Neuronal stem cell (in vitro differentiated cells): ENCODE results near the gene WHRN.

ENCODE experiments used
- DNase-seq: peaks from one replicate; pipeline ENCODE4 v3.0.0-alpha.2; 2013; ENCODE audit warnings: low spot score
- H2AFZ ChIP-seq: one replicate; pipeline ENCODE4 v1.6.1; 2013; ENCODE audit warnings: mild to moderate bottlenecking, low read length, inconsistent platforms
- H2AK5ac ChIP-seq: 2 replicates; pipeline ENCODE4 v1.6.1; 2013; ENCODE audit warnings: low read depth, mild to moderate bottlenecking, inconsistent platforms, low read length, moderate library complexity, mixed read lengths
- H2BK120ac ChIP-seq: 2 replicates; pipeline ENCODE4 v1.6.1; 2013; ENCODE audit warnings: low read depth, mild to moderate bottlenecking, inconsistent platforms, low read length, moderate library complexity, mixed read lengths
- H2BK12ac ChIP-seq: one replicate; pipeline ENCODE4 v1.6.1; 2013; ENCODE audit warnings: low read length, inconsistent platforms
- H2BK15ac ChIP-seq: 2 replicates; pipeline ENCODE4 v1.6.1; 2013; ENCODE audit warnings: mild to moderate bottlenecking, low read length, inconsistent platforms, mixed read lengths
- H2BK5ac ChIP-seq: one replicate; pipeline ENCODE4 v1.6.1; 2013; ENCODE audit warnings: inconsistent platforms, mild to moderate bottlenecking, low read length, moderate library complexity
- H3K14ac ChIP-seq: one replicate; pipeline ENCODE4 v1.6.1; 2013; ENCODE audit warnings: low read length, inconsistent platforms
- H3K18ac ChIP-seq: 2 replicates; pipeline ENCODE4 v1.6.1; 2013; ENCODE audit warnings: low read length, inconsistent platforms
- H3K23ac ChIP-seq: 2 replicates; pipeline ENCODE4 v1.6.1; 2013; ENCODE audit warnings: low read depth, mild to moderate bottlenecking, mixed read lengths, low read length, inconsistent platforms; ENCODE audit not compliant: poor library complexity
- H3K27ac ChIP-seq: replicated peaks from 3 replicates; pipeline ENCODE4 v1.5.1; 2013; ENCODE audit warnings: low read length, inconsistent platforms
- H3K27me3 ChIP-seq, 3 experiments: 2 replicates each; pipeline ENCODE4 v1.6.1; 2013; ENCODE audit warnings: low read length in 3 of 3, mild to moderate bottlenecking in 2 of 3, inconsistent platforms in 1 of 3, low read depth in 1 of 3, mixed read lengths in 1 of 3, moderate library complexity in 1 of 3; ENCODE audit not compliant: control insufficient read depth in 3 of 3, insufficient read depth in 3 of 3
- H3K36me3 ChIP-seq, 2 donors: replicated peaks in 1 of 2; 2 replicates each; pipeline ENCODE4 v1.6.1; 2013; ENCODE audit warnings: low read length in 2 of 2; ENCODE audit not compliant: control insufficient read depth in 2 of 2, insufficient read depth in 2 of 2
- H3K4ac ChIP-seq: 2 replicates; pipeline ENCODE4 v1.6.1; 2013; ENCODE audit warnings: inconsistent platforms, mild to moderate bottlenecking, low read length, moderate library complexity
- H3K4me1 ChIP-seq, 2 donors: 1 replicate in 1 of 2; 2 replicates in 1 of 2; pipeline ENCODE4 v1.6.1; 2013; ENCODE audit warnings: low read length in 2 of 2, low read depth in 1 of 2; ENCODE audit not compliant: control insufficient read depth in 2 of 2, insufficient read depth in 1 of 2
- H3K4me2 ChIP-seq: one replicate; pipeline ENCODE4 v1.6.1; 2013; ENCODE audit warnings: mild to moderate bottlenecking, low read length, inconsistent platforms; ENCODE audit not compliant: insufficient read depth, poor library complexity, severe bottlenecking
- H3K4me3 ChIP-seq, 2 donors: 2 replicates each; pipeline ENCODE4 v1.5.1; 2013; ENCODE audit warnings: low read length in 2 of 2, mild to moderate bottlenecking in 2 of 2, inconsistent platforms in 1 of 2, moderate library complexity in 1 of 2
- H3K79me1 ChIP-seq: one replicate; pipeline ENCODE4 v1.6.1; 2013; ENCODE audit warnings: low read depth, mild to moderate bottlenecking, inconsistent platforms, low read length, moderate library complexity
- H3K9ac ChIP-seq: one replicate; pipeline ENCODE4 v1.6.1; 2013; ENCODE audit warnings: mild to moderate bottlenecking, low read depth, low read length, inconsistent platforms; ENCODE audit not compliant: poor library complexity
- H3K9me3 ChIP-seq, 2 donors: replicated peaks in 1 of 2; 2 replicates each; pipeline versions ENCODE3 to v1.6.1; 2013; ENCODE audit warnings: low read length in 2 of 2, mild to moderate bottlenecking in 2 of 2, inconsistent platforms in 1 of 2, low read depth in 1 of 2, mixed read lengths in 1 of 2, moderate library complexity in 1 of 2; ENCODE audit not compliant: control insufficient read depth in 2 of 2, insufficient read depth in 1 of 2
- H4K8ac ChIP-seq: one replicate; pipeline ENCODE4 v1.6.1; 2013; ENCODE audit warnings: low read depth, mild to moderate bottlenecking, inconsistent platforms, low read length, moderate library complexity
- H4K91ac ChIP-seq: one replicate; pipeline ENCODE4 v1.6.1; 2013; ENCODE audit warnings: low read length, low read depth, mild to moderate bottlenecking, inconsistent platforms; ENCODE audit not compliant: poor library complexity
- WGBS, 2 donors: extraction: QIAGEN DNeasy Blood & Tissue Kit; methylation state at CpG; one replicate each; pipeline ENCODE4 v1.1.7; 2013; ENCODE audit warnings: missing lambda C conversion rate in 2 of 2, mixed read lengths in 1 of 2; ENCODE audit not compliant: insufficient read length in 2 of 2, insufficient replicate concordance in 1 of 2; ENCODE audit errors: extremely low coverage in 2 of 2; 5-methylcytosine and 5-hydroxymethylcytosine counted together

Gene WHRN

GRCh38 chr9:114526807-114527206, 21.5 kb upstream of the WHRN start:
- no peak overlapping the region for H2AK5ac ChIP-seq
- DNase-seq, result no peak
- H3K36me3 ChIP-seq, result no peaks in the 10 kb centered on the region
- no peak overlapping the region for H2BK5ac ChIP-seq
- no peak overlapping the region for H2AFZ ChIP-seq
- H3K27ac ChIP-seq, result no peak overlapping the region
- H3K27me3 ChIP-seq, result peaks cover 0 to 30% (median 0%) of the 10 kb centered on the region in 3 experiments
- no peak overlapping the region for H3K4me2 ChIP-seq
- H3K4me1 ChIP-seq, result peaks cover 2 to 3% of the 10 kb centered on the region in 2 donors
- no peak overlapping the region for H2BK12ac ChIP-seq
- H3K18ac ChIP-seq, result no peak overlapping the region
- no peak overlapping the region for H3K9ac ChIP-seq
- H3K9me3 ChIP-seq, result no peaks in the 10 kb centered on the region
- H2BK120ac ChIP-seq, result no peak overlapping the region
- H3K23ac ChIP-seq, result no peak overlapping the region
- no peak overlapping the region for H4K8ac ChIP-seq
- H3K4me3 ChIP-seq, result no peak overlapping the region
- no peak overlapping the region for H4K91ac ChIP-seq
- no peak overlapping the region for H2BK15ac ChIP-seq
- WGBS, 2 donors, result no CpG with 5 or more reads among the region's 2 CpGs
- H3K79me1 ChIP-seq, result no peaks in the 10 kb centered on the region
- H3K14ac ChIP-seq, result no peak overlapping the region
- H3K4ac ChIP-seq, result no peak overlapping the region

GRCh38 chr9:114525513-114525912, 20.2 kb upstream of the WHRN start:
- no peak overlapping the region for H3K4ac ChIP-seq
- no peak overlapping the region for H3K14ac ChIP-seq
- H2BK15ac ChIP-seq, result no peak overlapping the region
- H2BK120ac ChIP-seq, result no peak overlapping the region
- H2AK5ac ChIP-seq, result no peak overlapping the region
- no peaks in the 10 kb centered on the region for H3K79me1 ChIP-seq
- H3K27ac ChIP-seq, result no peak overlapping the region
- H3K36me3 ChIP-seq, result no peaks in the 10 kb centered on the region
- H4K91ac ChIP-seq, result no peak overlapping the region
- no peak overlapping the region for H3K23ac ChIP-seq
- H3K27me3 ChIP-seq, result peaks cover 0 to 26% (median 0%) of the 10 kb centered on the region in 3 experiments
- H3K9ac ChIP-seq, result no peak overlapping the region
- H3K9me3 ChIP-seq, result no peaks in the 10 kb centered on the region
- no peak overlapping the region for H2AFZ ChIP-seq
- H3K4me1 ChIP-seq, result peaks cover 2 to 3% of the 10 kb centered on the region in 2 donors
- H2BK12ac ChIP-seq, result no peak overlapping the region
- H3K18ac ChIP-seq, result no peak overlapping the region
- no peak overlapping the region for H2BK5ac ChIP-seq
- no peak for DNase-seq
- no peak overlapping the region for H3K4me3 ChIP-seq
- H3K4me2 ChIP-seq, result no peak overlapping the region
- no CpG with 5 or more reads among the region's 3 CpGs for WGBS, 2 donors
- H4K8ac ChIP-seq, result no peak overlapping the region

- no peak overlapping the region for H3K4ac ChIP-seq
- H2AFZ ChIP-seq, result peak overlapping the region; percentile 10
- no peak overlapping the region for H3K9ac ChIP-seq
- no peak overlapping the region for H4K91ac ChIP-seq
- H3K23ac ChIP-seq, result no peak overlapping the region
- no peak overlapping the region for H2BK12ac ChIP-seq
- WGBS, 2 donors, result no CpG with 5 or more reads among the region's 7 CpGs
- no peak overlapping the region for H2BK15ac ChIP-seq
- peaks cover 2 to 3% of the 10 kb centered on the region in 2 donors for H3K4me1 ChIP-seq
- no peak overlapping the region for H2AK5ac ChIP-seq
- no peak overlapping the region for H3K18ac ChIP-seq
- H3K27me3 ChIP-seq, result peaks cover 0 to 25% (median 0%) of the 10 kb centered on the region in 3 experiments
- no peaks in the 10 kb centered on the region for H3K79me1 ChIP-seq
- H3K14ac ChIP-seq, result no peak overlapping the region
- no peak for DNase-seq
- H2BK5ac ChIP-seq, result no peak overlapping the region
- H3K27ac ChIP-seq, result no peak overlapping the region
- H3K9me3 ChIP-seq, result no peaks in the 10 kb centered on the region
- no peak overlapping the region for H2BK120ac ChIP-seq
- no peak overlapping the region for H4K8ac ChIP-seq
- H3K36me3 ChIP-seq, result no peaks in the 10 kb centered on the region
- H3K4me2 ChIP-seq, result no peak overlapping the region
- H3K4me3 ChIP-seq, result no peak overlapping the region
These were observed 19.0 kb upstream of the WHRN start for GRCh38 chr9:114524247-114524681.

- H4K91ac ChIP-seq, result no peak overlapping the region
- H2BK5ac ChIP-seq, result no peak overlapping the region
- H4K8ac ChIP-seq, result no peak overlapping the region
- H3K9ac ChIP-seq, result no peak overlapping the region
- H3K4ac ChIP-seq, result no peak overlapping the region
- H2AK5ac ChIP-seq, result no peak overlapping the region
- no peak overlapping the region for H3K27ac ChIP-seq
- no peak overlapping the region for H3K23ac ChIP-seq
- no peak overlapping the region for H2BK15ac ChIP-seq
- no peaks in the 10 kb centered on the region for H3K79me1 ChIP-seq
- no peak overlapping the region for H2BK12ac ChIP-seq
- no peak overlapping the region for H3K4me3 ChIP-seq
- no peaks in the 10 kb centered on the region for H3K36me3 ChIP-seq
- H3K4me2 ChIP-seq, result no peak overlapping the region
- no peak overlapping the region for H3K14ac ChIP-seq
- peaks cover 0 to 18% (median 0%) of the 10 kb centered on the region in 3 experiments for H3K27me3 ChIP-seq
- no peak overlapping the region for H3K18ac ChIP-seq
- no peaks in the 10 kb centered on the region for H3K9me3 ChIP-seq
- DNase-seq, result no peak
- peaks cover 2 to 3% of the 10 kb centered on the region in 2 donors for H3K4me1 ChIP-seq
- H2AFZ ChIP-seq, result no peak overlapping the region
- no CpG with 5 or more reads among the region's 3 CpGs for whole genome bisulfite sequencing, 2 donors
- H2BK120ac ChIP-seq, result no peak overlapping the region
These were observed 17.6 kb upstream of the WHRN start for GRCh38 chr9:114522847-114523246.
